Uterus (tissue), 2 donors: Measurements from ENCODE around the gene CDH13.

Experiments used
- CTCF ChIP-seq, 4 experiments: fragments of 200-600 bp in 2 of 4; fragments of 450-650 bp in 2 of 4; sonication (generic) in 2 of 4; IDR thresholded peaks; one replicate each; pipeline ENCODE4 v1.5.1; 2016 to 2019; ENCODE audit warnings: antibody characterized with exemption in 4 of 4, mild to moderate bottlenecking in 2 of 4, moderate library complexity in 1 of 4
- POLR2A ChIP-seq, 2 donors: fragments of 450-650 bp; IDR thresholded peaks; one replicate each; pipeline ENCODE4 v1.6.1; 2016; ENCODE audit warnings: antibody characterized with exemption in 2 of 2, mild to moderate bottlenecking in 1 of 2, moderate library complexity in 1 of 2

GRCh38 chr16:83247767-83248372, 621.1 kb downstream of the CDH13 start:
- TF ChIP-seq CTCF (IDR thresholded peaks at IDR 0.05) (no peak), POLR2A (IDR thresholded peaks at IDR 0.05) (no peak)
